Measurements from ENCODE around the gene C5orf15.
"Not testable (repeated sequence)": the region's sequence is repeated elsewhere in the genome, so short reads cannot be mapped to it uniquely, and the experiment has no call there.

- not testable (repeated sequence) for TF ChIP-seq CTCF, POLR2A (IDR thresholded peaks at IDR 0.05)
Observed at GRCh38 chr5:133956196-133956595, 12.2 kb downstream of the C5orf15 start.
